ENCODE data around the gene RBM20.

DNA sequence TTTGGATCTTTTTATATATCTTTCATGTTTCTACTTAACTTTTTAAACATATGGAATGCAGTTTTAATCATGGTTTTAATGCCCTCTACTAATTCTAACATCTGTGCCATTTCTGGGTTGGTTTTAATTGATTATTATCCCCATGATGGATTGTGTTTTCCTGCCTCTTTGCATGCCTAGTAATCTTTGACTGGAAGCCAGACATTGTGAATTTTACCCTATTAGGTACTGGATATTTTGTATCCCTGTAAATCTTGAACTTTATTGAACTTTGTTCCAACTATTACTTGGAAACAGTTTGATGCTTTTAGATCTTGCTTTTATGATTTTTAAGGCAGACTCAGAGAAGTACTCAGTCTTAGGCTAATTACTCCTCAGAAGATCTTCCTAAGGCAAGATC is 16.0 kb upstream of the RBM20 start:
- TF ChIP-seq RNF2 (IDR thresholded peaks at IDR 0.05; ENCODE audit: borderline replicate concordance, low read depth) (no peak), NFE2L2 (conservative IDR thresholded peaks at IDR 0.05; ENCODE audit: low read length) (no peak), RCOR1 (IDR thresholded peaks at IDR 0.05; ENCODE audit: low read depth, low read length) (no peak), CBX8 (IDR thresholded peaks at IDR 0.05) (no peak), POLR2A (IDR thresholded peaks at IDR 0.05; ENCODE audit: low read length) (no peak), BHLHE40 (IDR thresholded peaks at IDR 0.05; ENCODE audit: low read depth, low read length) (no peak), JUN (IDR thresholded peaks at IDR 0.05) (no peak), NR3C1 (IDR thresholded peaks at IDR 0.05) (no peak), ESRRA (IDR thresholded peaks at IDR 0.05; ENCODE audit: borderline replicate concordance, low read length) (no peak), RFX5 (IDR thresholded peaks at IDR 0.05) (no peak), TFCP2L1 (CRISPR knock-in tag; IDR thresholded peaks at IDR 0.05) (no peak)
- TF ChIP-seq, protein P1, sequence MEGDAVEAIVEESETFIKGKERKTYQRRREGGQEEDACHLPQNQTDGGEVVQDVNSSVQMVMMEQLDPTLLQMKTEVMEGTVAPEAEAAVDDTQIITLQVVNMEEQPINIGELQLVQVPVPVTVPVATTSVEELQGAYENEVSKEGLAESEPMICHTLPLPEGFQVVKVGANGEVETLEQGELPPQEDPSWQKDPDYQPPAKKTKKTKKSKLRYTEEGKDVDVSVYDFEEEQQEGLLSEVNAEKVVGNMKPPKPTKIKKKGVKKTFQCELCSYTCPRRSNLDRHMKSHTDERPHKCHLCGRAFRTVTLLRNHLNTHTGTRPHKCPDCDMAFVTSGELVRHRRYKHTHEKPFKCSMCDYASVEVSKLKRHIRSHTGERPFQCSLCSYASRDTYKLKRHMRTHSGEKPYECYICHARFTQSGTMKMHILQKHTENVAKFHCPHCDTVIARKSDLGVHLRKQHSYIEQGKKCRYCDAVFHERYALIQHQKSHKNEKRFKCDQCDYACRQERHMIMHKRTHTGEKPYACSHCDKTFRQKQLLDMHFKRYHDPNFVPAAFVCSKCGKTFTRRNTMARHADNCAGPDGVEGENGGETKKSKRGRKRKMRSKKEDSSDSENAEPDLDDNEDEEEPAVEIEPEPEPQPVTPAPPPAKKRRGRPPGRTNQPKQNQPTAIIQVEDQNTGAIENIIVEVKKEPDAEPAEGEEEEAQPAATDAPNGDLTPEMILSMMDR (IDR thresholded peaks at IDR 0.05): no peak
- TF ChIP-seq, protein P2, sequence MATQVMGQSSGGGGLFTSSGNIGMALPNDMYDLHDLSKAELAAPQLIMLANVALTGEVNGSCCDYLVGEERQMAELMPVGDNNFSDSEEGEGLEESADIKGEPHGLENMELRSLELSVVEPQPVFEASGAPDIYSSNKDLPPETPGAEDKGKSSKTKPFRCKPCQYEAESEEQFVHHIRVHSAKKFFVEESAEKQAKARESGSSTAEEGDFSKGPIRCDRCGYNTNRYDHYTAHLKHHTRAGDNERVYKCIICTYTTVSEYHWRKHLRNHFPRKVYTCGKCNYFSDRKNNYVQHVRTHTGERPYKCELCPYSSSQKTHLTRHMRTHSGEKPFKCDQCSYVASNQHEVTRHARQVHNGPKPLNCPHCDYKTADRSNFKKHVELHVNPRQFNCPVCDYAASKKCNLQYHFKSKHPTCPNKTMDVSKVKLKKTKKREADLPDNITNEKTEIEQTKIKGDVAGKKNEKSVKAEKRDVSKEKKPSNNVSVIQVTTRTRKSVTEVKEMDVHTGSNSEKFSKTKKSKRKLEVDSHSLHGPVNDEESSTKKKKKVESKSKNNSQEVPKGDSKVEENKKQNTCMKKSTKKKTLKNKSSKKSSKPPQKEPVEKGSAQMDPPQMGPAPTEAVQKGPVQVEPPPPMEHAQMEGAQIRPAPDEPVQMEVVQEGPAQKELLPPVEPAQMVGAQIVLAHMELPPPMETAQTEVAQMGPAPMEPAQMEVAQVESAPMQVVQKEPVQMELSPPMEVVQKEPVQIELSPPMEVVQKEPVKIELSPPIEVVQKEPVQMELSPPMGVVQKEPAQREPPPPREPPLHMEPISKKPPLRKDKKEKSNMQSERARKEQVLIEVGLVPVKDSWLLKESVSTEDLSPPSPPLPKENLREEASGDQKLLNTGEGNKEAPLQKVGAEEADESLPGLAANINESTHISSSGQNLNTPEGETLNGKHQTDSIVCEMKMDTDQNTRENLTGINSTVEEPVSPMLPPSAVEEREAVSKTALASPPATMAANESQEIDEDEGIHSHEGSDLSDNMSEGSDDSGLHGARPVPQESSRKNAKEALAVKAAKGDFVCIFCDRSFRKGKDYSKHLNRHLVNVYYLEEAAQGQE (IDR thresholded peaks at IDR 0.05): no peak
- TF ChIP-seq, protein P3, sequence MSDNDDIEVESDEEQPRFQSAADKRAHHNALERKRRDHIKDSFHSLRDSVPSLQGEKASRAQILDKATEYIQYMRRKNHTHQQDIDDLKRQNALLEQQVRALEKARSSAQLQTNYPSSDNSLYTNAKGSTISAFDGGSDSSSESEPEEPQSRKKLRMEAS (IDR thresholded peaks at IDR 0.05): no peak

Data from A549 (cell line).